ENCODE measurements around the gene BRD2.

The BRD2 gene

DNA sequence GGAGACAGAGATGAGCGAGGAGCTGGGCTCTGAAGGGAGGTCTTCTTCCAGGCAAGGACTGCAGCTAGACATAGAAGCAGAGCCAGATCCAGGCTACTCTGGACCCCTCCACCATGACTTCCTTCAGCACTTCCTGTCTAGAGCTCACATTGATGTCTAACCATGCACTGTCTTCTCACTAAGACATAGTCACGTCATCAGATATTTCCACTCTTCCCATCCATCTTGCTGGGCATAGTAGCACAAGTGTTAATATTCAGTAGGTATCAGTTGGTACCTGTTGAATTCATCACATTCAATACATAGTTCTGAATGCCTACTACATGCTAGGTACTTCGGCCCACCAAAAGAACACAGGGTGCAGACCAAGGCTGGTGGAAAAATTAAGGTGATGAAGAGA is 18.4 kb upstream of the BRD2 start:
- no peak for DNase-seq

DNA sequence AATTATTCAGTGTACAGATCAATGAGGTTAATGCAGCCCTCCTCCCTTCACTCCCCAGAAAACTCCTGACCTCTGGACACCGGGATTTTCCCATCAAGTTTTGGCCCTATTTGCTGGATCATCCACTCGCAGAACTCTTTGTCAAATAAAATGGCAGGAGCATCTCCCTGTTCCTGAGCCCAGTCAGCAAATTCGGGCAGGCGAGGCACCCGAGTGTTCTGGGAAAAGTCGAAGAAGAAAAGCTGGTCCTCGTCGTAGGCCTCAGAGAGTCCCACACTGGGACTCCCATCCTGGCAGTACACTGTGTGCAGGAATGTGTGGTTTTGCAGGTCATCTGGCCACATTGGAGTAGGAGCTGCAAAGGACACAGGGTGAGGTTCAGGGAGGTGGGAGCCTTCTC is 17.9 kb upstream of the BRD2 start:
- DNase-seq = no peak

DNA sequence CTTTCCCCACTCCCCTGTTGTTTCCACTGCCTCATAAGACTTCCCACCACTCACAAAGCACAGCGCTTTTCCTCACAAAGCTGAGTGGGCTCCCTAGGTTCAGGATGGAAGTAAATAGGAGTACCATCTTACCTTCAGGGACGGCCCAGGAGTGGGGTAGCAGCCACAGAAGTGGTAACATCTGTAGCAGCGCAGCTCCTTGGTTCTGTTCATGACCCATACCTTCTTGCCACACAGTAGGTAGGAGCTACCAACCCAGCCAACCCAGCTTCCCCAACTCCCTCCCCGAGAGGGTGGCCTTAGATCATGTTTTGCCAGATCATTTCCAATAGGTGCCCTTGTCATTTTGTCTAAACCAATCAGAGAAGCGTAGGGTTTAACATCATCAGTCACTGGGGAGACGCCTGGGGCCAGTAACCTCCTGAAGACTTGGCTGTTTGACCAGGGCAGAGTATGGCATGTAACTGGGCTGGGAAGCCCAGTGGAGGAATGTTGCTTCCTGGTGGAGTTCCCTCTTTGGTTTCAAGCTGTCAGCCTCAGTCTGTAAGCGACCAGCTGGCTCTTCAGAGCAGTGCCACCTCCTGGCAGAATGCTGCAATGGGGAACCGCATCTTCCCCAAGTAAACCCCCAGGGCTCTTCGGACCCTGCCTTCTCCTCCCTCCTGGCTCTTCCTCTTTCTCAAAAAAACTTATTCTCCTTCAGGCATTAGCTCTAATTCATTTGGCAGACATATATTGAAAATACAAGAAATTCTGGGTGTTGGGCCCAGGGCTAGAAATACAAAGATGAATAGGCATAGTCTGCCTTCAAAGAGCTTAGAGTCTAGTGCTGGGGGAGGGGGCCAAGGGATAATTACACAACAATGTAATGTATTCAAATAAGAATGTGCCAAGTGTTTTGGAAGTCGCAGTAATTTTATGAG is 15.3 kb upstream of the BRD2 start, which contains the start of gene HLA-DMA:
TSS of gene HLA-DMA (minus strand) at position 281 of the 923 bp plus-strand sequence. CDS start at position 220, 61 bp downstream.
- DNase-seq = peak; percentile 59 to 80

DNA sequence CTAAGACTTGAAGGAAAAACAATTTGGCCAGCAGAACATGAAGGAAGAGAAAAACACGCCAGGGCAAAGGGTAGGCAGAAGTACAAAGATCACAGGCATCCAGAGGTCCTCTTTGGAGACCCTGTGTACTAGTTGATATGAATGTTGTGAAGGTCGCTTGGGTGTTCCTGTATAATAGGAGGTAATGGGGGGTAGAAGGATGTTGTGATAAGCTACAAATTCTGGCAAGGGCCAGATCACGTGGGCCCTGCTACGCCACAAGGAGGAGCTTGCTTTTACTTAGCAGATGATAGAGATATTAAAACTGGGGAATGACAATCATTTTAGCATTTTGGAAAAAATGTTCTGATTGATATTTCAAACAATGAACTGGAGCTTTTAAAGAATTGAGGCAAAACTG is 14.6 kb upstream of the BRD2 start:
- DNase-seq = no peak

DNA sequence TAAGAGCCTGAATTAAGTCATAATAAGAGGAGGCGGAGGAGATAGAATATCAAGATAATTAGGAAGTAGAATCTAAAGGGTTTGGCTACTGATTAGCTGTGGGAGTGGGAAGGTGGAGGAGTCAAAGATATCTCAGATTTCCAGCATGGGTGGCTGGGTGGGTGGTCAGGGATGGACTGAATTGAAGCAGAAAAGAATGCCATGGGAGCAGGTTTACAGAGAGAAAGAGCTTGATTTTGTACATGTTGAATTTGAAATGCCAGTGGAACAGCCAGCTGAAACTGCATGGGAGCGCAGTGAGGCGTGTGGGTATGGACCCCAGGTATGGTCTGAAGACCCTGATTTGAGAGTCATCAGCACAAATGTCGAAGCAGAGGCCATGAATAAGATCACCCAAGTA is 14.1 kb upstream of the BRD2 start:
- no peak for DNase-seq

DNA sequence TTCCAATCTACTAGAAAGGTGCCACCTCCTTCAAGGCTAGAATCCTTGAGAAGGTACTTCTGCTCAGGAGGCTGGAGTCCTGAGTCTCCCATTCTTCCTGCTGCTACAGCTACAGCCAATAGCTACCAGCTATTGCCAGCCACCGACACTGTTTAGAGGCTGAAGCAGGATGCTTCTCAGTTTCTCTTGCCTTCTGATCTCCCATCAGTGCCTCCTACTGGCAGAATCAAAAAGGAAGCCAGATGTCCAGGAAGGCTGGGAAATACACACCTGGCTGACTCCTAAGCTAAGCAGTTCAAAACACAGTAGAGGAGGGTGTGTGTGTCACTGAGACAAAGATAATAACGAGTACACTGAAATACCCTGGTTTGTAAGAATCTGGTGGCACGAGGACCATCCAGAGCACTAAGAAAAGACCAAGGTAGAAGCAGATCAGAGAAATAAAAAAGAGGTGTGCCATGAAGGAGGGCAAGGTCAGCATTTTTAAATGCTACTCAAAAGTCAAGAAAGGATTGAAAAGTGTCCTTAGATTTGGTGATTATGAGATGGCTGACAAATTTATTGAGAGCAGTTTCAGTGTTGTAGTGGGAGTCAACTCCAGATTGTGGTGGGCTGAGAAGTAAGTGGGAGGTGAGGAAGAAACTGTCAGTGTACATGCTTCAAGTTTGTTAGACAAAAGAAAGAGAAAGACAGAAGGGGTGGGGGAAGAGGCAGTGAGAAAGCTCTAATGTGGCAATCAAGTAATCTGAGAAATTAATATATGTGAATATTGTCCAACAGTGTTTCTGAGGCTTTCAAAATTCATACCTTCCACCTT is 13.2 kb upstream of the BRD2 start:
- no peak for DNase-seq

DNA sequence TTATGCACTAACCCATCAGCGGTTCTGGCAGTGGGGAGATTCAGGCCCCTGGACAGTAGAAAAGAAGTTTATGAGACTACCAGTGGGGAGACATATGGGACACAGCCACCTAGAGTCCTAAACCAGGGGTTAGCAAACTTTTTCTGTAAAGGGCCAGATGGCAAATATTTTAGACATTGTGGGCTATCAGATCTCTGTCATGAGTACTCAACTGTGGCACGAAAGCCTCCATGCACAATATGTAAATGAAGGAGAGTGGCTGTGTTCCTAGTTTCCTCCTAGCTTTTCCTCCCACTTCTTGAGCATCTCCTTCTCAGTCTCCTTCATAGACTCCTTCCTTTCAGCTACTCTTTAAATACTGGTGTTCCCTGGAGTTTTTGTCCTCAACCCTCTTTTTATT is 12.2 kb upstream of the BRD2 start:
- DNase-seq = no peak

DNA sequence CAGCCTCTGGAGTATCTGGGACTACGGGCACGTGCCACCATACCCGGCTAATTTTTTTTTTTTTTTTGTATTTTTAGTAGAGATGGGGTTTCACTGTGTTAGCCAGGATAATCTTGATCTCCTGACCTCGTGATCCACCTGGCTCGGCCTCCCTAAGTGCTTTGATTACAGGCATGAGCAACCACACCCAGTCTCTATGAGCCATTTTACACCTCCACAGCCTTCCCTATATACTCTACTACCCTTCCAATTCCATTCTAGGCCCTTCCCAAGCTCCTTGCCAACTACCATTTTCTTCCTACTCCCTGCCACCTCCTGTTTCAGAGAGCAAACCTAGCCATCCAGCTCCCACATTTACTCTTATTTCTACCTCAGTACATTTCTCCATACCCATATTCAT is 7.8 kb upstream of the BRD2 start:
- DNase-seq = no peak

DNA sequence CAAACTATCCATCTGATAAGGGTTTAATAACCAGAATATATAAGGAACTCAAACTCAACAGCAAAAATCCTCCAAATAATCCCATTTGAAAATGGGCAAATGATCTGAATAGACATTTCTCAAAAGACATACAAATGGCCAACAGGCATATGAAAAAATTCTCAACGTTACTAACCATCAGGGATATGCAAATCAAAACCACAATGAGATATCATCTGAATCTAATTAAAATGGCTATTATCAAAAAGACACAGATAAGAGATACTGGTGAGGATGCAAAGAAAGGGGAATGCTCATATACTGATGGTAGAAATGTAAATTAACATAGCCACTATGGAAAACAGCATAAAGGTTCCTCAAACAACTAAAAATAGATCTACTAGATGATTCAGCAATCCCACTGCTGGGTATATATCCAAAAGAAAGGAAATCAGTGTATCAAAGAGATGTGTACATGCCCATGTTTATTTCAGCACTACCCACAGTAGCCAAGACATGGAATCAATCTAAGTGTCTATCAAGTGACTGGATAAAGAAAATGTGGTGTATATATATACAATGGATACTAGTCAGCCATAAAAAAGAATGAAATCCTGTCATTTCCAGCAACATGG is 6.1 kb upstream of the BRD2 start:
- no peak for DNase-seq

DNA sequence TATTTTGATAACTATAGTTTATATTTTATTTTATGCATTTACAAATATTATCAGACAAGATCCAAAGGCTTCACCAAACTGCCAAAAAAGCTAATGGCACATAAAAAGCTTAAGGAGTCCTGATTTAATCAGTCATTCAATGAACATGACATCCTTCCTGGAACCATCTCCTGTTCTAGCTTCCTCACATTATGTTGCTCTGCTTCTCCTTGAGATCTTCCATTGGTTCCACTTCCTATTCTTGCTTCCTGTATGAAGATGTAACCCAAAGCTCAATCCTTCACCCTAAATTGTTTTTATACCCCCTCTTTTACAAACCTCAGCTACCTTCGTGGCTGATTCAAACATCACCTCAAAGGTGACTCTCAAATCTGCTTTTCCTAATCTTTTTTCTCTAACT is 4.5 kb upstream of the BRD2 start:
- no peak for DNase-seq

DNA sequence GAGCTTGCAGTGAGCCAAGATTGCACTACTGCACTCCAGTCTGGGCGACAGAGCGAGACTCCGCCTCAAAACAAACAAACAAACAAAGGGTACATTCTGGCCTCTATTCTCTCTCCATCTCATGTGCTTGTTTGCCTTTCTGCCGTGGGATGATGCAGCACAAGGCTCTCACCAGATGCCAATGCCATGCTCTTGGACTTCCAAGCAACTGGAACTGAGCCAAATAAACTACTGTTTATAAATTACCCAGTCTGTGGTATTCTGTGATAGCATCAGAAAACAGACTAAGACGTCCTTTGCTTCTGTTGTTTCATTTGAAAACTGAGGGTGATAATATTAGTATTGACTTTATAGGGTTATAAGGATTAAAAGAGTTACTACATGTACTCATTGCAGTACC is 3.6 kb upstream of the BRD2 start:
- no peak for DNase-seq

DNA sequence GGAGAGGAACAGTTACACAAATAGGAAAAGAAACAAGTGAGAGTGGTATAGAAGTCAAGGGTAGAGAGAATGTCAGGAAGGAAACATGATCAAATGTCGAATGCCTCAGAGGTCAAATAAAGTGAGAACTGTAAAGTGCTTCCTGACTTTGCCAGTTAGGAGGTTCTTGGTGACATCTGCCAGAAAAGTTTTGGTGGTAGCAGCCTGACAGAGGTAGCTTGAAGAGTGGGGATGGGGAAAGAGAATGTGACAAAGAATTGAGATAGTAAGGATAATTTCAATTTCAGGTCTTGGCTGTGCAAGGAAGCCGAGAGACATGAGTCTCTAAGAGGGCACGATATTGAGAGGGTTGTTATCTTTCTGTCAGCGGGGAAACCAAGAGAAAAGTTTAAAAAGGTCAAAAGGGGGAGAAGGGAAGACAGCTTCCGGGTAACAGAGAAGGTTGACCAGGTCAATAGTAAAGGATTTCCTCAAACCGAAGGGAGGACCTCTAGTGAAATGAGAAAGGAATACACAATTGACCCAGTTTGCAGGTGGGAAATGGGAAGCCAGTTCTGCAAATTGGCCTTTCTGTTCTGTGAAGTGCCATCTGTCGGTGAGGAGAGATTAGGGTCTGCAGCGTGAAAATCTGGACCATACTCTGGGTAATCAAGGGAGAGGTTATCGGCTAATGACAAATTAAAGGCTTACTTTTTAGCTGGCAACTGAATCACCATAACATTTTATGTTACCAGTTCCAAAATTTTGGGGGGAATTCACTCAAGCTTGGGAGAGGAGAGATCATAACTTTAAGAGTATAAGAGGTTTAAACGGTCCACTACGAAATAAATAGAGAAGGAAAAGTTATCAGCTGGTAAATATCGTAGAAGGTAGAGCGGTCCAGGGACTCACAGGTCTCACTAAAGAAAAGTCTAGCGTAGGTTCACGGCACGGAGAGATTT is 973 bp upstream of the BRD2 start:
- DNase-seq = peak in 1 of 2 donors; percentile 65

DNA sequence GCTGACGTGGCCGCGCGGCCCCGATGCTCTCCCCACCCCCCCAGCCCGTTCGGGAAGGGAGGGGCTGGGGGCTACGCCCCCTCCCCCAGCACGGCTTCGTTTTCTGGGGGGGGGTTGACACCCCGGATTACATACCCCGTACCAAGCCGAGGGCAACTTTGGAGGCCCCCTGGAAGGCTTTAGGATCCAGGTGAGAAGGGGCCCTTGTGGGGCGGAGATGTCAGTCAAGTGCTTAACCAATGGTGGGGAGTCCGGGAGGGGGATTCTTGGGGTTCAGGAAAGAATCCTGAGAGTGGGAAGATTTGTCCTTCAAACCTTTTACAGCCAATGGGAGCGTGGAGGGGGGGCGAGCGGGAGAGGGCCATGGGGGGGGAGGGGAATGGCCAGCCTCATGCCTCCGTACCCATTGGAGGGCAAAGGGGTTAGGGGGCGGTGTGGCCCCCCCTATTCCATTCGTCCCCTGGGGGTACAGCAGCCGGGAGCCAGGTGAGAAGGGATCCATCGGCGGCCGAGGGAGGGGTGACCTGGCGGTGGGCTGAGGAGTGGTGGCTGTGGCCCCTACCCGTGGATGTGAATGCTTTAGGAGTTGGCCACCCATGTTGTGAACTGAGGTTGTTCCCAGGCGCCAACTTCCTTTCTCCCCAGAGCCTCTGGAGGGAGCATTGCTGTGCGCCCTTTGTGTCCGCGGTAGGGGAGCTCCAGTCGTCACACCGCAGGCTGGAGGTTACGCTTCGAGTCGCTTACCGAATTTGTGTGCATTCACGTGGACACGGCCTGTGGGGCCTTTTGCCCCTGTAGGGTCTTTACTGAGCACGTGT is 682 bp downstream of the BRD2 start:
- peak; percentile 81 to 85 for DNase-seq

DNA sequence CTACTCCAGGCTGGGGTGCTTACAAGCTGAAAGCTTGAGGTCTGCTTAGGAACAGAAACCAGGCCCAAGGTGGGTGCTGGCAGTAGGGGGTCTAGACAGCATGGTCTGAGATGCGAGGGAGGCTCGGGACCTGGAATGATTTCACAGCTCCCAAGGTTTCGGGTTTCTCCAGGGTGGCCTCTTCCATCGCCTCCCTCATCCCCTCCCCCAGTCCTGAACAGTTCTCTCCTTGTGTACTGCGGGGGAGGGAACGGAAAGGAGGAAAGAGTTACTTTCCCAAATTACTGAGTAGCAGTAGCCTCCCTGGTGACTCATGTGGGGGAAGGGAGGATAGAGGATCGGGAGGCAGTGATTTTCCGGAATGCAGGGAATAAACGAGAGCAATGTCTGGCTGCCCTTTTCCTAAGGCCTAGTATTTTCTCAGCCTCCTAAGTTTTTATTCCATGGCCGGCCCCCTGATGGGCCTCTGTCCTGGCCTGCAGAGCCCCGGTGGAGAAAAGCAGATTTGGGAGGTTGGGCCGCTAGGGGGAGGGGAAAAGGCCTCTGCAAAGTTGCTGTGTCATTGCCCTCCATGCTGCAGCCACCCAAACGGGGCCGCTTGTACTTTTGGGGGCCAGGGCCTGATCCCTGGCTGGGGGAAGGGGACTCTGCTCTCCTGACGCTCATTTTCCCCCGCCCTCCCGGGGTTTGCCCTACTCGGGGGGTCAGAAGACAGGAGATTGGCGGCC is 1.5 kb downstream of the BRD2 start:
- peak; percentile 78 to 85 for DNase-seq

DNA sequence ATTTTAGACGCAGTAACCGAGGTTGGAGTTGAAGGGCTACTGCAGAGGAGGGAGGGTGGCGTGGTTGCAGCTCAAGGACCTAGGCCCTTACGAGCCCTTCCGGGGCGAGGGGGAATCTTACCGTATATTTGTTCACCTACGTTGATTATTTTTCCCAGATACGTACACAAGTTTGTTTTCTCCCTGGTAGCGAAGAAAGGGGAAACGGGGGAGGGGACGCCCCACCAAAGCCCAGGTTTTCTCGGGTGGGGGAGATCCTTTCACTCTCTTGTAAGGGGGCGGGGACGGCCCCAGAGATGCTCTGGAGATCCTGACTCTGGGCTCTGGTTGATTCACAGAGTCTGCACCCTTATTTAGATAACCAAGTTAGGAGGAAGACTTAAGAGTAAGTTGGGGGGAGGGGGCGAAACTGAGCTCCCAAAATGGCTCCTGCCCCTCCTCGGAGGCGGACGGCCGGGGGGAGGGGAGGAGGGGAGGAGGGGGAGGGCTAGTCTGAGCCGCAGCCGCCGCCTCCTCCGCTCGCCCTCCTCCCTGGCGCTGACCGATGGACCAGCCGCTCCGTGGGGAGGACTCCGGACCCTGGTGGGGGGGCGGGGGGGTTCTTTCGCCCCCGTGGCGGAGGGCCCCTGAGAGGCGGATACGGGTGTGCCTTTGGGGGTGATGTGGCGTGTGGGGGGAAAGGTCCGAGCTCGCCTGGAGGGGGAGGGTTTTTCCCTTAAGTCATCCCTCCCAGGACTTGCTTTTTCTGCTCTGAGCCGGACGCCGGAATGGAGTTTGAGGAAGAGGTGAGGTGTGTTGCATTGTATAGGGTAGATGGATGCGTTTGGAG is 2.2 kb downstream of the BRD2 start:
- DNase-seq = peak; percentile 74 to 85

DNA sequence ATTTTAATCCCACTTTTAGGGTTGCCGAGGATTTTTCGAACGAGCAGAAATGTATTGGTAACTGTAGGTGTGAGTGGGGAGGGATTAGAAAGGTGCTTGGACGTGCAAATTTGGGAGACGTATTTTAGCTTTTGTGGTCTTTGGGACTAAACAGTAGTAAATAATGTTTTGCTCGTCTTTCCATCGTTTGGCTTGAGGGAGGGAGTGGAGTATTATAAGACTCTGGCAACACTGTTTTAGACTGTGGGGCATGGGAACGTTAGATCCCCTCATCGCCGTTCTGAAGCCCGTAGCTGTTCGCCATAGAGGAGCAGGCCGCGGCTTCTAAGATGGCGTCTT is 2.8 kb downstream of the BRD2 start:
- DNase-seq = no peak

DNA sequence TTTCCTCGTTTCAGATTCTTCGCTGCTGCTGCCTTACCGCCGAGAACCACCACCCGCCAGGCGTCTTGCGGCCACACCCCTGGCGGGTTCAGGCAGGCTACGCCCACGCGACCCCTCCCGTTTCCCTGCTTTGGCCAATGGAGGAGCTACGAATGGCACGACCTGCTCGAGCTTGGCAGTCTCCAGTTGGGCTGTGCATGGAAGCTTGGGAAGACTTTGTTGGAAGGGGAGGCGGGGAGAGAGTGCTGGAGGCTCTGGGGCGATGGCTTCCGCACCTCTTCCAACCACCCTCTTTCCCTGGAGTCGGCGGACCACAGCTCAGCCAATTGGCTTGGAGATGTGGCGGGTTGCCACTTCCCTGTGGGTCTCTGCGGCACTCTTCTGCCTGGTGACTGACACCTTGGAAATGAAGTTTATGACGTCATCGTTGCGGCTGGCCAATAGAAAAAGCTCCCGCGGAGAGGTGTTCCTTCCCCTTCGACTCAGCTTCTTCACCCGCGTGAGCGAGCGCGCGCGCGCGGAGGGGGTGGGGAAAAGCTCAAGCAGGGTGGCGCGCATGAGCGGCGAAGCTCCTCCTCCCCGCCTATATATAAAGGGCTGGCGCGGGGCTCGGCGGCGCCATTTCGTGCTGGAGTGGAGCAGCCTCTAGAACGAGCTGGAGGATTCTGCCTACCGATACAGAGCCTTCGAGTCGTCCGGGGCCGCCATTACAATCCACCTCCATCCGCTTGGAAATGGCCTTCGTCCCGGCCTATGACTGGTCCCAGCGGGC is 3.4 kb downstream of the BRD2 start:
- peak; percentile 96 to 98 for DNase-seq

DNA sequence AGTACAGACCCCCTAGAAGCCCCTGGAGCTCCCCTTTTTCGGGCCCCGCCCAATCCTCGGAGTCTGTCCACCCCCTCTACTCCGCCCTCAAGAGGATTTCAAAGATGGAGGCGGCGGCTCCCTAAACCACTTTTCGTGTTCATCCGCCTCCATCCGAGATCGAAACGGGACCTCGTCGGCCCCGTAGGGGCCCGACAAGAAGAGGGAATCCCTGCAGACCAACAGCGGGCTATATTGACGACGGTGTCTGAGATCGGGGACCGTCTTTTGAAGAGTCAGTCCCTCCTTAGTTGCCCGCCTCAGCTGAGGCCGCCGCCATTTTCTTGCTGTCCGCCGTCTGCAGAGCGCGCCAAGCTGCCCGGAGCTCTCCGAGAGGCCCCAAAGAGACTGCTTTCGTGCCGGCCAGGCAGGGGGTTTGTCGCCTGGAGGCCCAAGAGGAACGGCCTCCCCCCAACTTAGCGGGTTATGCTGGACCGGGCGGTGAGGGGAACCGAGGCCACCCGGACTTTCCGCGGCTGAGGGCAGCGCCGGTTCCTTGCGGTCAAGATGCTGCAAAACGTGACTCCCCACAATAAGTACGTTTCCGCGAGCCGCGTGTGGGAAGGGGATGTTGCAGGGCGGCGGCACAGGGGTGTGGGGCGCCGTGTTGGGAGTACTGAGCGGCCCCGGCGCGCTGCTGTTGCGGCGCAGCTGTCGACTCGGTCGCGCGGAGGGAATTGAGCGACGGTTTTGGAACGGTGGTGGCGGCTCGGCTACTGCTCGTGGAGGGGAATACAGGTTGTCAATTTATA is 4.2 kb downstream of the BRD2 start:
- no peak for DNase-seq

Measured in hippocampal formation (tissue), 2 donors.